HepG2 (cell line): ENCODE measurements around the gene LRRC42.
A peak's percentile ranks its signal among the peaks of the same experiment; 100 is the strongest.

ENCODE experiments used
- CCDC6 ChIP-seq: sonication (generic); formaldehyde crosslinking; IDR thresholded peaks from 2 replicates; pipeline ENCODE4 v1.8.1; 2022; ENCODE audit warnings: mild to moderate bottlenecking, missing genetic modification reagents, moderate library complexity
- CSRNP2 ChIP-seq: sonication (generic); formaldehyde crosslinking; conservative IDR thresholded peaks from 2 replicates; pipeline ENCODE4 v1.8.0; 2022; ENCODE audit warnings: low read depth, missing genetic modification reagents
- CTCF ChIP-seq: sonication (generic); formaldehyde crosslinking; IDR thresholded peaks from 2 replicates; pipeline ENCODE4 v1.5.0; 2020; ENCODE audit warnings: mild to moderate bottlenecking, missing genetic modification reagents, moderate library complexity
- EP300 ChIP-seq, 3 experiments: sonication (generic) in 1 of 3; formaldehyde crosslinking in 1 of 3; IDR thresholded peaks; 2 replicates each; pipeline versions ENCODE4 v1.5.1 to v1.6.1; 2011 to 2020; ENCODE audit warnings: low read depth in 2 of 3, low read length in 2 of 3, borderline replicate concordance in 1 of 3, improper control_type of control experiment in 1 of 3, mild to moderate bottlenecking in 1 of 3, missing genetic modification reagents in 1 of 3, moderate library complexity in 1 of 3
- MEIS2 ChIP-seq: sonication (generic); formaldehyde crosslinking; IDR thresholded peaks from 2 replicates; pipeline ENCODE4 v1.9.0; 2021; ENCODE audit warnings: mild to moderate bottlenecking, missing genetic modification reagents
- SIN3A ChIP-seq: IDR thresholded peaks from 2 replicates; pipeline ENCODE4 v1.6.1; 2011; ENCODE audit warnings: low read depth, mild to moderate bottlenecking, control low read depth, low read length, borderline replicate concordance
- SRSF1 ChIP-seq: fragments of 200-400 bp; formaldehyde crosslinking; optimal IDR thresholded peaks from 2 replicates; pipeline ENCODE3; 2017; ENCODE audit warnings: mild to moderate bottlenecking, low read depth, low read length, moderate library complexity
- TAF1 ChIP-seq: sonication (generic); formaldehyde crosslinking; IDR thresholded peaks from 2 replicates; pipeline ENCODE4 v1.4.0; 2020; ENCODE audit warnings: missing genetic modification reagents
- ZNF513 ChIP-seq: sonication (generic); formaldehyde crosslinking; conservative IDR thresholded peaks from 2 replicates; pipeline ENCODE4 v1.5.0; 2020; ENCODE audit warnings: missing genetic modification reagents
- ZNF660 ChIP-seq: sonication (generic); formaldehyde crosslinking; IDR thresholded peaks from 2 replicates; pipeline ENCODE4 v1.5.1; 2020; ENCODE audit warnings: mild to moderate bottlenecking, low read depth, missing genetic modification reagents, borderline replicate concordance

GRCh38 chr1:53982034-53982762 lies 36.0 kb downstream of the LRRC42 start:
- no peak for TF ChIP-seq SIN3A
- TF ChIP-seq SRSF1 = no peak
- no peak for TF ChIP-seq MEIS2 (CRISPR knock-in tag)
- no peak; the same call in 1 of the 2 replicates for TF ChIP-seq CTCF (CRISPR knock-in tag)
- TF ChIP-seq CCDC6 (CRISPR knock-in tag) = 0 out of 2 replicates have a peak, but pooled peaks have one; percentile 32
- TF ChIP-seq ZNF660 (CRISPR knock-in tag) = no peak
- 0 out of 4 replicates have a peak, but pooled peaks of 1 of the 2 experiments have one; percentile 14 for TF ChIP-seq EP300 (IDR thresholded peaks at IDR 0.05; ENCODE audit: low read depth in 2 of 2, low read length in 2 of 2)
- TF ChIP-seq EP300 (CRISPR knock-in tag; IDR thresholded peaks at IDR 0.05; ENCODE audit: borderline replicate concordance) = no peak
- TF ChIP-seq TAF1 (CRISPR knock-in tag) = peak; percentile 55; the same call in 1 of the 2 replicates
- TF ChIP-seq ZNF513 (CRISPR knock-in tag) = no peak
- TF ChIP-seq CSRNP2 (CRISPR knock-in tag) = no peak
